Panc1 (cell line): ENCODE data around the gene SPATA17.

Experiments
- REST ChIP-seq, 2 experiments: IDR thresholded peaks; 2 replicates each; pipeline ENCODE4 v1.6.1; 2011 to 2012; ENCODE audit warnings: low read depth in 2 of 2, control low read depth in 1 of 2, low read length in 1 of 2, mild to moderate bottlenecking in 1 of 2, moderate library complexity in 1 of 2; ENCODE audit not compliant: insufficient read depth in 1 of 2
- TCF7L2 ChIP-seq: IDR thresholded peaks from 2 replicates; pipeline ENCODE4 v1.6.1; 2011; ENCODE audit warnings: mild to moderate bottlenecking, low read depth, low read length, inconsistent platforms
- TF ChIP-seq, protein P1 (sequence below): fragments of 450-650 bp; IDR thresholded peaks from 2 replicates; pipeline ENCODE4 v1.5.1; 2017; ENCODE audit warnings: mild to moderate bottlenecking

DNA sequence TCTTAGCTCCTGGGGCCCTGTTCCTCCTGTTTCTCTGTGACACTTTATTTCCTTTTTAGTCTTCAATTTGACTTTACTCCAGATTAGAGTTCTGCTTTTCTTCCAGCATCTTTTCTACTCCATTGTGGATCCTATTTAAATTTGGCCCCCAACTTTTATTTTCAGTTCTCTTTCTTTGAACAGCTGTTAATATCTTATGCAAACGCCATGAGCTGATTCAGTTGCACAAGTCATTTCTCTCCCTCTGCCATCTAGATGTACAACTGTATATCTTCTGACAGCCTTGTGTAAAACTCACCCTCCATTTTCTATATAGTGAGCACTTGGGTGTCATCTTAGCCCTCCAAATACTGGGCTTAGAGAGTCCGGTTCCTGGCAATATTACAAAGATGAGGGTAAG, 42.2 kb downstream of the SPATA17 start:
- TF ChIP-seq REST (IDR thresholded peaks at IDR 0.05; ENCODE audit: insufficient read depth in 1 of 2, low read depth in 2 of 2, low read length in 1 of 2) (no peak), TCF7L2 (no peak)
- TF ChIP-seq, protein P1, sequence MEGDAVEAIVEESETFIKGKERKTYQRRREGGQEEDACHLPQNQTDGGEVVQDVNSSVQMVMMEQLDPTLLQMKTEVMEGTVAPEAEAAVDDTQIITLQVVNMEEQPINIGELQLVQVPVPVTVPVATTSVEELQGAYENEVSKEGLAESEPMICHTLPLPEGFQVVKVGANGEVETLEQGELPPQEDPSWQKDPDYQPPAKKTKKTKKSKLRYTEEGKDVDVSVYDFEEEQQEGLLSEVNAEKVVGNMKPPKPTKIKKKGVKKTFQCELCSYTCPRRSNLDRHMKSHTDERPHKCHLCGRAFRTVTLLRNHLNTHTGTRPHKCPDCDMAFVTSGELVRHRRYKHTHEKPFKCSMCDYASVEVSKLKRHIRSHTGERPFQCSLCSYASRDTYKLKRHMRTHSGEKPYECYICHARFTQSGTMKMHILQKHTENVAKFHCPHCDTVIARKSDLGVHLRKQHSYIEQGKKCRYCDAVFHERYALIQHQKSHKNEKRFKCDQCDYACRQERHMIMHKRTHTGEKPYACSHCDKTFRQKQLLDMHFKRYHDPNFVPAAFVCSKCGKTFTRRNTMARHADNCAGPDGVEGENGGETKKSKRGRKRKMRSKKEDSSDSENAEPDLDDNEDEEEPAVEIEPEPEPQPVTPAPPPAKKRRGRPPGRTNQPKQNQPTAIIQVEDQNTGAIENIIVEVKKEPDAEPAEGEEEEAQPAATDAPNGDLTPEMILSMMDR = no peak
